HEK293 (cell line): Measurements from ENCODE around the gene CSNK1G3.

Source experiments
- CTCF ChIA-PET: fragments of 350-600 bp; formaldehyde crosslinking; extraction: SDS; loops from one replicate; lab custom pipeline; 2021; ENCODE audit warnings: antibody characterized with exemption; lab: Yijun Ruan, JAX
- POLR2A ChIA-PET: fragments of 300-600 bp; formaldehyde crosslinking; extraction: SDS; loops from one replicate; lab custom pipeline; 2020; ENCODE audit warnings: antibody characterized with exemption, inconsistent platforms; lab: Yijun Ruan, JAX
- H3K27ac ChIP-seq: fragments of 200-500 bp; sonication (Bioruptor generic); 2 replicates; pipeline ENCODE4 v1.5.1; 2014; ENCODE audit warnings: low read depth, low read length, control low read depth, inconsistent platforms; ENCODE audit errors: extremely low read depth
- H3K36me3 ChIP-seq, 2 experiments: fragments of 200-500 bp in 1 of 2; sonication (Bioruptor generic) in 1 of 2; 1 replicate in 1 of 2; 2 replicates in 1 of 2; pipeline ENCODE4 v1.5.1; 2014 to 2017; ENCODE audit warnings: inconsistent platforms in 2 of 2, low read length in 2 of 2; ENCODE audit not compliant: control insufficient read depth in 2 of 2, insufficient read depth in 1 of 2
- H3K4me1 ChIP-seq: fragments of 200-500 bp; sonication (Bioruptor generic); 2 replicates; pipeline ENCODE4 v1.5.1; 2014; ENCODE audit warnings: mild to moderate bottlenecking, low read length, inconsistent platforms; ENCODE audit not compliant: control insufficient read depth, insufficient read depth
- H3K4me3 ChIP-seq: 2 replicates; pipeline ENCODE4 v1.5.1; 2011; ENCODE audit warnings: low read depth, mild to moderate bottlenecking, control low read depth, low read length, moderate library complexity
- H3K9me3 ChIP-seq: fragments of 200-500 bp; sonication (Bioruptor generic); 2 replicates; pipeline ENCODE4 v1.5.1; 2014; ENCODE audit warnings: low read depth, low read length, inconsistent platforms; ENCODE audit not compliant: control insufficient read depth, insufficient read depth
- GLIS1 ChIP-seq: fragments of 450-650 bp; formaldehyde crosslinking; IDR thresholded peaks from 2 replicates; pipeline ENCODE4 v1.5.1; 2016; ENCODE audit warnings: missing biosample characterization, missing genetic modification characterization
- IKZF3 ChIP-seq: fragments of 450-650 bp; IDR thresholded peaks from 2 replicates; pipeline ENCODE4 v1.5.0; 2018; ENCODE audit warnings: missing biosample characterization, mild to moderate bottlenecking, missing genetic modification characterization, moderate library complexity
- KLF1 ChIP-seq: fragments of 450-650 bp; formaldehyde crosslinking; IDR thresholded peaks from 2 replicates; pipeline ENCODE4 v1.5.1; 2016; ENCODE audit warnings: missing biosample characterization, missing genetic modification characterization
- KLF16 ChIP-seq: fragments of 450-650 bp; formaldehyde crosslinking; IDR thresholded peaks from 2 replicates; pipeline ENCODE4 v1.5.1; 2017; ENCODE audit warnings: missing biosample characterization, missing genetic modification characterization
- KLF8 ChIP-seq: fragments of 450-650 bp; formaldehyde crosslinking; IDR thresholded peaks from 2 replicates; pipeline ENCODE4 v1.5.1; 2016; ENCODE audit warnings: missing biosample characterization, missing genetic modification characterization
- PRDM1 ChIP-seq: fragments of 450-650 bp; formaldehyde crosslinking; IDR thresholded peaks from 2 replicates; pipeline ENCODE4; 2016; ENCODE audit warnings: missing biosample characterization, missing genetic modification characterization
- SCRT1 ChIP-seq: fragments of 450-650 bp; formaldehyde crosslinking; IDR thresholded peaks from 2 replicates; pipeline ENCODE4 v1.5.1; 2016; ENCODE audit warnings: missing biosample characterization, missing genetic modification characterization, borderline replicate concordance
- SP2 ChIP-seq: fragments of 450-650 bp; formaldehyde crosslinking; IDR thresholded peaks from 2 replicates; pipeline ENCODE4 v1.5.1; 2016; ENCODE audit warnings: missing biosample characterization, missing genetic modification characterization
- TRIM28 ChIP-seq: IDR thresholded peaks from 2 replicates; pipeline ENCODE4 v1.6.1; 2011; ENCODE audit warnings: low read length, control low read depth, borderline replicate concordance
- ZBTB48 ChIP-seq: fragments of 450-650 bp; formaldehyde crosslinking; IDR thresholded peaks from 2 replicates; pipeline ENCODE4 v1.5.1; 2016; ENCODE audit warnings: missing biosample characterization, missing genetic modification characterization
- ZBTB7A ChIP-seq: fragments of 450-650 bp; formaldehyde crosslinking; IDR thresholded peaks from 2 replicates; pipeline ENCODE4 v1.5.1; 2016; ENCODE audit warnings: low read depth, missing biosample characterization, missing genetic modification characterization
- ZEB2 ChIP-seq: fragments of 450-650 bp; formaldehyde crosslinking; IDR thresholded peaks from 2 replicates; pipeline ENCODE4 v1.5.1; 2016; ENCODE audit warnings: missing biosample characterization, missing genetic modification characterization
- ZFP41 ChIP-seq: fragments of 450-650 bp; formaldehyde crosslinking; IDR thresholded peaks from 2 replicates; pipeline ENCODE4 v1.5.1; 2016; ENCODE audit warnings: missing biosample characterization, missing genetic modification characterization, borderline replicate concordance
- ZFP69B ChIP-seq: fragments of 450-650 bp; formaldehyde crosslinking; IDR thresholded peaks from 2 replicates; pipeline ENCODE4 v1.5.1; 2016; ENCODE audit warnings: missing biosample characterization, missing genetic modification characterization
- ZNF138 ChIP-seq: fragments of 450-650 bp; formaldehyde crosslinking; IDR thresholded peaks from 2 replicates; pipeline ENCODE4 v1.5.1; 2016; ENCODE audit warnings: missing biosample characterization, missing genetic modification characterization, borderline replicate concordance
- ZNF184 ChIP-seq: fragments of 450-650 bp; IDR thresholded peaks from 2 replicates; pipeline ENCODE4 v1.5.1; 2018; ENCODE audit warnings: missing biosample characterization, mild to moderate bottlenecking, missing genetic modification characterization
- ZNF239 ChIP-seq: fragments of 450-650 bp; formaldehyde crosslinking; IDR thresholded peaks from 2 replicates; pipeline ENCODE4 v1.5.1; 2016; ENCODE audit warnings: missing biosample characterization, missing genetic modification characterization
- ZNF335 ChIP-seq: fragments of 450-650 bp; formaldehyde crosslinking; conservative IDR thresholded peaks from 2 replicates; pipeline ENCODE4 v1.5.1; 2016; ENCODE audit warnings: missing biosample characterization, missing genetic modification characterization
- ZNF548 ChIP-seq: fragments of 450-650 bp; formaldehyde crosslinking; IDR thresholded peaks from 2 replicates; pipeline ENCODE4 v1.5.1; 2016; ENCODE audit warnings: missing biosample characterization, missing genetic modification characterization
- ZNF561 ChIP-seq: fragments of 450-650 bp; IDR thresholded peaks from 2 replicates; pipeline ENCODE4 v1.5.1; 2018; ENCODE audit warnings: missing biosample characterization, missing genetic modification characterization, borderline replicate concordance
- ZNF707 ChIP-seq: fragments of 450-650 bp; formaldehyde crosslinking; IDR thresholded peaks from 2 replicates; pipeline ENCODE4 v1.5.1; 2016; ENCODE audit warnings: missing biosample characterization, missing genetic modification characterization
- ZNF785 ChIP-seq: fragments of 450-650 bp; formaldehyde crosslinking; IDR thresholded peaks from 2 replicates; pipeline ENCODE4 v1.5.1; 2016; ENCODE audit warnings: missing biosample characterization, missing genetic modification characterization
- ZSCAN23 ChIP-seq: fragments of 450-650 bp; formaldehyde crosslinking; IDR thresholded peaks from 2 replicates; pipeline ENCODE4 v1.5.1; 2016; ENCODE audit warnings: missing biosample characterization, missing genetic modification characterization
- TF ChIP-seq, protein P1 (sequence below): fragments of 450-650 bp; formaldehyde crosslinking; IDR thresholded peaks from 2 replicates; pipeline ENCODE4 v1.5.1; 2016; ENCODE audit warnings: missing biosample characterization, missing genetic modification characterization, borderline replicate concordance
- TF ChIP-seq, protein P2 (sequence below): fragments of 450-650 bp; formaldehyde crosslinking; IDR thresholded peaks from 2 replicates; pipeline ENCODE4 v1.5.1; 2016; ENCODE audit warnings: missing biosample characterization, missing genetic modification characterization
- TF ChIP-seq, protein P3 (sequence below): fragments of 450-650 bp; formaldehyde crosslinking; IDR thresholded peaks from 2 replicates; pipeline ENCODE4 v1.5.1; 2016; ENCODE audit warnings: missing biosample characterization, missing genetic modification characterization
- TF ChIP-seq, protein P4 (sequence below): fragments of 450-650 bp; formaldehyde crosslinking; conservative IDR thresholded peaks from 2 replicates; pipeline ENCODE4 v1.5.1; 2016; ENCODE audit warnings: low read depth, missing biosample characterization, missing genetic modification characterization
- TF ChIP-seq, protein P5 (sequence below): IDR thresholded peaks from 2 replicates; pipeline ENCODE4 v1.6.1; 2011; ENCODE audit warnings: mild to moderate bottlenecking, low read depth, low read length, borderline replicate concordance

CSNK1G3 gene

DNA sequence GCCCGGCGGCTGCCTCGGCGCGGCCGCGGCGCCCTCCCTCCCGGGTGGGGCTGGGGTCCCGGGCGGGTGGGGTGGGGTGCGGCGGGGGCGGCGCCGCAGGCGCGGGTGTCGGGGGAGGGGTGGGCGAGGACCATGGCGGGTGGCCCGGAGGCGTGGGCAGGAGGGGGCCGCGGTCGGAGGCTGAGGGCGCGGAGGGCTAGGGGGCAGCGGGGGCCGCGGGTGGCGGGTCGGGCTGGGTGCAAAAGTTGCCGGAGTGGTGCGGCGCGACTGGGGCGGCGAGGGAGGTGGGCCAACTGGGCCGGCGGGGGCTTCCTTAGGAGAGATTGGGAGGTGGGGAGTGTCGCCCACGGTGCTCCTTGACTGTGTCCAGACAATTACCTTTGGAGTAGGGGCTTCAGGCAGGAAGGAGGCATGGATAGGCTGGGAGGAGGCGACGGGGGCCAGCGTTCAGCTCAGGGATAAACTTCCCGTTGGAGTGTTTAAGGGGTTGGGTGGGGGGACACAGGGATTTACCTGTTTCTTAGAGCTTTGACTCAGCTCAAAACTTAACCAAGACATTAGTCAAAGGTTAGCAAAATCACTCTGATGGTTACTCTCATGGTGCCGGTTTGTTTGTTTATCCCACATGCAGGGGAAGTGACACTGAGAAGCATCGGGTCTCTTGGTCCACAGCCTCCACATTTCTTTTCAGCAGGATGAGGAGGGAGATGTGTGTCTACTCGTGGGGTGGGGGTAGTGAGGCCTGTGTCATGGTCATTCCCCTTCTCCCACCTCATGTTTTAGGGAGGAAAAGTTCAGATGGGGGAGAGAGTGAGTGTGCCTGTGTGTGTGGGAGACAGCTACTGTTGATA lies 859 bp downstream of the CSNK1G3 start:
- CTCF ChIA-PET: interaction anchor here (0.7 kb wide), 1 partner anchor 1343 kb away, joined by 4 read pairs; no protein-coding TSS in a partner anchor
- POLR2A ChIA-PET: interaction anchor here (0.9 to 5.3 kb wide), 9 partner anchors 13 to 90 kb away, joined by 3 to 67 read pairs (median 4); partner anchors contain the start of gene CEP120
- Histone ChIP-seq H3K9me3 (no peaks in the 10 kb centered on the region), H3K27ac (peak overlapping the region; percentile 95), H3K36me3 (no peaks in the 10 kb centered on the region), H3K4me1 (peaks cover 25% of the 10 kb centered on the region), H3K4me3 (peak overlapping the region; percentile 99)
- TF ChIP-seq, protein P1, sequence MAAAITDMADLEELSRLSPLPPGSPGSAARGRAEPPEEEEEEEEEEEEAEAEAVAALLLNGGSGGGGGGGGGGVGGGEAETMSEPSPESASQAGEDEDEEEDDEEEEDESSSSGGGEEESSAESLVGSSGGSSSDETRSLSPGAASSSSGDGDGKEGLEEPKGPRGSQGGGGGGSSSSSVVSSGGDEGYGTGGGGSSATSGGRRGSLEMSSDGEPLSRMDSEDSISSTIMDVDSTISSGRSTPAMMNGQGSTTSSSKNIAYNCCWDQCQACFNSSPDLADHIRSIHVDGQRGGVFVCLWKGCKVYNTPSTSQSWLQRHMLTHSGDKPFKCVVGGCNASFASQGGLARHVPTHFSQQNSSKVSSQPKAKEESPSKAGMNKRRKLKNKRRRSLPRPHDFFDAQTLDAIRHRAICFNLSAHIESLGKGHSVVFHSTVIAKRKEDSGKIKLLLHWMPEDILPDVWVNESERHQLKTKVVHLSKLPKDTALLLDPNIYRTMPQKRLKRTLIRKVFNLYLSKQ: no peak
- peak; percentile 96 for TF ChIP-seq PRDM1
- TF ChIP-seq, protein P2, sequence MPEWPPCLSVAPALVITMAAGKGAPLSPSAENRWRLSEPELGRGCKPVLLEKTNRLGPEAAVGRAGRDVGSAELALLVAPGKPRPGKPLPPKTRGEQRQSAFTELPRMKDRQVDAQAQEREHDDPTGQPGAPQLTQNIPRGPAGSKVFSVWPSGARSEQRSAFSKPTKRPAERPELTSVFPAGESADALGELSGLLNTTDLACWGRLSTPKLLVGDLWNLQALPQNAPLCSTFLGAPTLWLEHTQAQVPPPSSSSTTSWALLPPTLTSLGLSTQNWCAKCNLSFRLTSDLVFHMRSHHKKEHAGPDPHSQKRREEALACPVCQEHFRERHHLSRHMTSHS (tag by site-specific recombination): no peak
- TF ChIP-seq, protein P3, sequence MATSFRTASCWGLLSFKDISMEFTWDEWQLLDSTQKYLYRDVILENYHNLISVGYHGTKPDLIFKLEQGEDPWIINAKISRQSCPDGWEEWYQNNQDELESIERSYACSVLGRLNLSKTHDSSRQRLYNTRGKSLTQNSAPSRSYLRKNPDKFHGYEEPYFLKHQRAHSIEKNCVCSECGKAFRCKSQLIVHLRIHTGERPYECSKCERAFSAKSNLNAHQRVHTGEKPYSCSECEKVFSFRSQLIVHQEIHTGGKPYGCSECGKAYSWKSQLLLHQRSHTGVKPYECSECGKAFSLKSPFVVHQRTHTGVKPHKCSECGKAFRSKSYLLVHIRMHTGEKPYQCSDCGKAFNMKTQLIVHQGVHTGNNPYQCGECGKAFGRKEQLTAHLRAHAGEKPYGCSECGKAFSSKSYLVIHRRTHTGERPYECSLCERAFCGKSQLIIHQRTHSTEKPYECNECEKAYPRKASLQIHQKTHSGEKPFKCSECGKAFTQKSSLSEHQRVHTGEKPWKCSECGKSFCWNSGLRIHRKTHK (tag by site-specific recombination): no peak
- TF ChIP-seq ZFP41 (tag by site-specific recombination): no peak
- TF ChIP-seq, protein P4, sequence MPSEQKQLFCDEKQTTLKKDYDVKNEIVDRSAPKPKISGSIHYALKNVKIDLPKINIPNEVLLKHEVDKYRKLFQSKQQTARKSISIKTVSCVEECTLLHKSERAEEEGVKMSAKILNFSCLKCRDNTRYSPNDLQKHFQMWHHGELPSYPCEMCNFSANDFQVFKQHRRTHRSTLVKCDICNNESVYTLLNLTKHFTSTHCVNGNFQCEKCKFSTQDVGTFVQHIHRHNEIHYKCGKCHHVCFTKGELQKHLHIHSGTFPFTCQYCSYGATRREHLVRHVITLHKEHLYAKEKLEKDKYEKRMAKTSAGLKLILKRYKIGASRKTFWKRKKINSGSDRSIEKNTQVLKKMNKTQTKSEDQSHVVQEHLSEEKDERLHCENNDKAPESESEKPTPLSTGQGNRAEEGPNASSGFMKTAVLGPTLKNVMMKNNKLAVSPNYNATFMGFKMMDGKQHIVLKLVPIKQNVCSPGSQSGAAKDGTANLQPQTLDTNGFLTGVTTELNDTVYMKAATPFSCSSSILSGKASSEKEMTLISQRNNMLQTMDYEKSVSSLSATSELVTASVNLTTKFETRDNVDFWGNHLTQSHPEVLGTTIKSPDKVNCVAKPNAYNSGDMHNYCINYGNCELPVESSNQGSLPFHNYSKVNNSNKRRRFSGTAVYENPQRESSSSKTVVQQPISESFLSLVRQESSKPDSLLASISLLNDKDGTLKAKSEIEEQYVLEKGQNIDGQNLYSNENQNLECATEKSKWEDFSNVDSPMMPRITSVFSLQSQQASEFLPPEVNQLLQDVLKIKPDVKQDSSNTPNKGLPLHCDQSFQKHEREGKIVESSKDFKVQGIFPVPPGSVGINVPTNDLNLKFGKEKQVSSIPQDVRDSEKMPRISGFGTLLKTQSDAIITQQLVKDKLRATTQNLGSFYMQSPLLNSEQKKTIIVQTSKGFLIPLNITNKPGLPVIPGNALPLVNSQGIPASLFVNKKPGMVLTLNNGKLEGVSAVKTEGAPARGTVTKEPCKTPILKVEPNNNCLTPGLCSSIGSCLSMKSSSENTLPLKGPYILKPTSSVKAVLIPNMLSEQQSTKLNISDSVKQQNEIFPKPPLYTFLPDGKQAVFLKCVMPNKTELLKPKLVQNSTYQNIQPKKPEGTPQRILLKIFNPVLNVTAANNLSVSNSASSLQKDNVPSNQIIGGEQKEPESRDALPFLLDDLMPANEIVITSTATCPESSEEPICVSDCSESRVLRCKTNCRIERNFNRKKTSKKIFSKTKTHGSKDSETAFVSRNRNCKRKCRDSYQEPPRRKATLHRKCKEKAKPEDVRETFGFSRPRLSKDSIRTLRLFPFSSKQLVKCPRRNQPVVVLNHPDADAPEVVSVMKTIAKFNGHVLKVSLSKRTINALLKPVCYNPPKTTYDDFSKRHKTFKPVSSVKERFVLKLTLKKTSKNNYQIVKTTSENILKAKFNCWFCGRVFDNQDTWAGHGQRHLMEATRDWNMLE: no peak
- TF ChIP-seq ZBTB7A (tag by site-specific recombination): no peak
- no peak for TF ChIP-seq ZNF548 (tag by site-specific recombination)
- TF ChIP-seq ZBTB48 (tag by site-specific recombination): peak; percentile 45; the same call in 1 of the 2 replicates
- peak; percentile 20; the same call in 1 of the 2 replicates for TF ChIP-seq KLF1
- no peak for TF ChIP-seq TRIM28
- peak; percentile 38; the same call in 1 of the 2 replicates for TF ChIP-seq KLF8 (tag by site-specific recombination)
- no peak for TF ChIP-seq ZSCAN23
- no peak for TF ChIP-seq ZNF561 (tag by site-specific recombination)
- TF ChIP-seq ZNF335 (tag by site-specific recombination): peak; percentile 76; the same call in 1 of the 2 replicates
- TF ChIP-seq ZNF707: no peak
- TF ChIP-seq KLF16 (tag by site-specific recombination): no peak
- TF ChIP-seq, protein P5, sequence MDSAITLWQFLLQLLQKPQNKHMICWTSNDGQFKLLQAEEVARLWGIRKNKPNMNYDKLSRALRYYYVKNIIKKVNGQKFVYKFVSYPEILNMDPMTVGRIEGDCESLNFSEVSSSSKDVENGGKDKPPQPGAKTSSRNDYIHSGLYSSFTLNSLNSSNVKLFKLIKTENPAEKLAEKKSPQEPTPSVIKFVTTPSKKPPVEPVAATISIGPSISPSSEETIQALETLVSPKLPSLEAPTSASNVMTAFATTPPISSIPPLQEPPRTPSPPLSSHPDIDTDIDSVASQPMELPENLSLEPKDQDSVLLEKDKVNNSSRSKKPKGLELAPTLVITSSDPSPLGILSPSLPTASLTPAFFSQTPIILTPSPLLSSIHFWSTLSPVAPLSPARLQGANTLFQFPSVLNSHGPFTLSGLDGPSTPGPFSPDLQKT: no peak
- no peak for TF ChIP-seq GLIS1 (tag by site-specific recombination)
- TF ChIP-seq ZNF239: no peak
- no peak for TF ChIP-seq ZNF785
- TF ChIP-seq SCRT1 (tag by site-specific recombination): no peak
- TF ChIP-seq IKZF3 (tag by site-specific recombination): peak; percentile 30; the same call in 1 of the 2 replicates
- TF ChIP-seq ZNF138 (tag by site-specific recombination): no peak
- no peak for TF ChIP-seq SP2 (tag by site-specific recombination)
- TF ChIP-seq ZNF184: no peak
- no peak for TF ChIP-seq ZFP69B (tag by site-specific recombination)
- TF ChIP-seq ZEB2: 0 out of 2 replicates have a peak, but pooled peaks have one; percentile 27
